Dendritic cell treated with granulocyte-macrophage colony-stimulating factor and Interleukin-4, amounts not matched to agents 40 ng/mL and 50 ng/mL, for 4 days (primary cell): ENCODE measurements around the gene ADGRF3.
"Not testable (repeated sequence)": the region's sequence is repeated elsewhere in the genome, so short reads cannot be mapped to it uniquely, and the experiment has no call there.

ENCODE experiments used
- H3K27ac Mint-ChIP-seq: one replicate; pipeline ENCODE4 v1.8.0; 2022; ENCODE audit warnings: mild to moderate bottlenecking, mixed read lengths
- H3K27me3 Mint-ChIP-seq: one replicate; pipeline ENCODE4 v1.8.0; 2022; ENCODE audit warnings: mild to moderate bottlenecking, mixed read lengths
- H3K36me3 Mint-ChIP-seq: one replicate; pipeline ENCODE4 v1.8.0; 2022; ENCODE audit warnings: low read depth, mixed read lengths
- H3K4me1 Mint-ChIP-seq: one replicate; pipeline ENCODE4 v1.8.0; 2022; ENCODE audit warnings: low read depth, mixed read lengths
- H3K4me3 Mint-ChIP-seq: one replicate; pipeline ENCODE4 v1.8.0; 2022; ENCODE audit warnings: mild to moderate bottlenecking, moderate library complexity, mixed read lengths
- H3K9me3 Mint-ChIP-seq: one replicate; pipeline ENCODE4 v1.8.0; 2022; ENCODE audit warnings: mixed read lengths
- intact Hi-C: fragments of 100-400 bp; cut with micrococcal nuclease; formaldehyde crosslinking; loops from one replicate; pipeline ENCODE4 v1.15.0; 2022

Gene ADGRF3

DNA sequence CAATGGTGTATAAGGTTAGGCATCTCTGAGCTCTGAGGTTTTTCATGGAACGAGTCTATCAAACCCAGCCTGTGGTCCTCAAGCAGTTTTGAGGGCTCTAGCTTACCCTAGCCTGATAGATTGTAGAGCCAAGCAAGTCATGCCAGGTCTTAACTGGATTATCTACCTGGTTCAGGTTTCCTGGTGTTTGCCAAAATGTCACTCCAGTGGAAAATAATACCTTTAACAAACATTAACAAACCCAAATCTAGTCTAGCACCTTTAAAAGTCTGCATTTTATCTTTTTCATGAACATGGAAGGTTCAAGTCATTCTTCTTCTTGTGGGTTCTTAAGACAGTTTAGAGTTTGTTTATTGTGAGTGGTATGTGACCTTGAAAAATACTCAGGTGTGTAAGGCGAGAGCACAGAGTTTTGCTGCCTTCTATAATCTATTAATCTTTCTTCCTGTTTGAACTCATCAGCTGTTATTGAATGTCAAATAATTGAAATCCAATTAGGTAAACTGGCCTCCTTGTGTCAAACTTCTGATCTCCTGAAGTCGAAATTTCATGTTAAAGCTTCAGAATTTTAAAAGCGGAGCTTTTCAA is 13.4 kb upstream of the ADGRF3 start:
- Mint-ChIP-seq H3K4me3 (no peak overlapping the region), H3K4me1 (peaks cover 7% of the 10 kb centered on the region), H3K9me3 (no peaks in the 10 kb centered on the region), H3K27ac (no peak overlapping the region), H3K27me3 (no peaks in the 10 kb centered on the region), H3K36me3 (peaks cover 28% of the 10 kb centered on the region)
- intact Hi-C loops = no loop called here

DNA sequence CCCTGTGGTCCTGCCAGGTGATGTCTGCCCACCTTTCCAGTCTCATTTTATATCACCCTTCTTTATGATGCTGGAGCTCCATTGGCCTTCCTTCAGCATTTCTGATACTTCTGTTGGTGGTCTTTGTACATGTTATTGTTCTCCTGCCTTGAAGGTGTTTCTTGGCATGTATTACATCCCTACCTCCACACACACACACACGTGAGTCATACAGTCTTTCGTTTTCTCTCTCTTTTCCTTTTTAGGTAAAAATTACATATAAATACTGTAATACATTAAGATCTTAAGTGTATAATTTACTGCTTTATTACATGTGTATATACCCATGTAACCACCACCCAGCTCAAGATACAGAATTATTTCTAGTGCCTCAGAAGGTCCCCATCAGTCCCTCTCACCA is 10.2 kb upstream of the ADGRF3 start:
- H3K9me3 Mint-ChIP-seq = no peaks in the 10 kb centered on the region
- no peak overlapping the region for H3K4me3 Mint-ChIP-seq
- H3K27ac Mint-ChIP-seq = no peak overlapping the region
- peaks cover 20% of the 10 kb centered on the region for H3K4me1 Mint-ChIP-seq
- no peaks in the 10 kb centered on the region for H3K27me3 Mint-ChIP-seq
- peaks cover 33% of the 10 kb centered on the region for H3K36me3 Mint-ChIP-seq
- intact Hi-C loops = no loop called here

DNA sequence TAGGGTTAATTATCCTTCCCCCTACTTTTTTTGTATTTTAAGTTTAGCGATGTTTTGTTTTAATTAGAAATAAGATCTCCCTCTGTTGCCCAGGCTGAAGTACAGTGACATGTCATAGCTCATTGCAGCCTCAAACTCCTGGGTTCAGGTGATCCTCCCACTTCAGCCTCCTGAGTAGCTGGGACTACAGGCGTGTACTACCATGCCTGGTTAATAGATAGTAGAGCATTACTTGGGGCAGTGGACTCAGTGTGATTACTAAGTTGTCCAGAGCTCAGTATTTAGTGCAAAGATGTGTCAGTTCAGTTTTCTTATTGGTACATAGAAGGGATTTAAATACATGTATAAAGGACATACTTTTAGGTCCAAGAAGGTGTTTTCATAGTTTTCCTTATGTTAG is 9.5 kb upstream of the ADGRF3 start:
- Mint-ChIP-seq H3K4me1 (peaks cover 20% of the 10 kb centered on the region), H3K4me3 (no peak overlapping the region), H3K27ac (no peak overlapping the region), H3K36me3 (peaks cover 29% of the 10 kb centered on the region), H3K9me3 (no peaks in the 10 kb centered on the region), H3K27me3 (no peaks in the 10 kb centered on the region)
- intact Hi-C loops = no loop called here

DNA sequence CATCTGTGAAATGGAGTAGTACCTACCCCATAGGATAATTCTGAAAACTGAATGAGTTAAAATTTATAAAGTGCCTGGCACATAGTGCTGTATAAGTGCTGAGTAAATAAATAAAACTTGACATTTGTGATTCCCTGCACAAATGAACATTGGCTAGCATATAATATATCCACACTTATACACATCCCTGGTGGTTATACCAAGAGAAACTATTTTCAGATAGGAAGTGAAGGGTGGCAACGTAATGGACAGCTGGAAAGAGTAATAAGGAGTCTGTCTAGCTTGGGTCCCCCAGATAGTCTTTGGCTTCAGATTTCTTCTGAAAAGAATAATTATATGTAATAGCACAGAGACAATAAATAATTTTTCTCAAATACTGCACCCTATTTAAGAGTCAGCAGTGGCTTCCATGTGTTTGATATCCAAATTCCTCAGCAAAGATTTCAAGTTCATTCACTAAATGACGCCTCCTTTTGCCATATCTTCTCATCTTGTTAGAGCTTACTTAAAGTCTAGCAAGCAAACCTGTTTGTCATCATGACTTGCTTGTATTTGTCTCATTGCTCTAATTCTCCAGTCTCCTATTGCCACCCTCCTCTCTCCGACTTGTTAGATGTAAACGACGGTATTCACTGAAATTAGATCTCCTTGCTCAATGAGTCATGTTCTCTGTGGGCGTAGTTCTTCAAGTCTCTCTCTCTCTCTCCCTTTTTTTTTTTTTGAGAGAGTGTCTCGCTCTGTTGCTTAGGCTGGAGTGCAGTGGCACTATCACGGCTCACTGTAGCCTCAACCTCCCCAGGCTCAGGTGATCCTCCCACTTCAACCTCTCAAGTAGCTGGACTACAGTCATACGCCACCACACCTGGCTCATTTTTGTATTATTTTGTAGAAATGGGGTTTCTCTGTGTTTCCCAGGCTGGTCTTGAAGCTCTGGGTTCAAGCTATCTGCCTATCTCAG is 8.7 kb upstream of the ADGRF3 start:
- no peaks in the 10 kb centered on the region for H3K9me3 Mint-ChIP-seq
- intact Hi-C loops = no loop called here
- peaks cover 20% of the 10 kb centered on the region for H3K4me1 Mint-ChIP-seq
- H3K36me3 Mint-ChIP-seq = peaks cover 29% of the 10 kb centered on the region
- H3K27me3 Mint-ChIP-seq = no peaks in the 10 kb centered on the region
- no peak overlapping the region for H3K27ac Mint-ChIP-seq
- no peak overlapping the region for H3K4me3 Mint-ChIP-seq

DNA sequence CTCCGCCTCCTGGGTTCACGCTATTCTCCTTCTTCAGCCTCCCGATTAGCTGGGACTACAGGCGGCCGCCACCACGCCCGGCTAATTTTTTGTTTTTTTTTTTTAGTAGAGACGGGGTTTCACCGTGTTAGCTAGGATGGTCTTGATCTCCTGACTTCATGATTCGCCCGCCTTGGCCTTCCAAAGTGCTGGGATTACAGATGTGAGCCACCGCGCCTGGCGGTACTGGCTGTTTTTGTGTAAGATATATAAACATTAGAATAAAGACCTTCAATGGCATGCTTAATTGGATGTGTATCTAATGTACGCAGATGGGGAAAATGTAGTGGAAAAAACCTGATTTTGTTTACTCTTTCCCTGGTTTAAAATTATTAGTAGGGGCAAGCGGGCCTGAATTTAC is 7.9 kb upstream of the ADGRF3 start:
- H3K27ac Mint-ChIP-seq, H3K9me3 Mint-ChIP-seq, H3K27me3 Mint-ChIP-seq, H3K4me3 Mint-ChIP-seq, intact Hi-C loops: not testable (repeated sequence)
- Mint-ChIP-seq H3K36me3 (peaks cover 29% of the 10 kb centered on the region), H3K4me1 (peaks cover 20% of the 10 kb centered on the region)

DNA sequence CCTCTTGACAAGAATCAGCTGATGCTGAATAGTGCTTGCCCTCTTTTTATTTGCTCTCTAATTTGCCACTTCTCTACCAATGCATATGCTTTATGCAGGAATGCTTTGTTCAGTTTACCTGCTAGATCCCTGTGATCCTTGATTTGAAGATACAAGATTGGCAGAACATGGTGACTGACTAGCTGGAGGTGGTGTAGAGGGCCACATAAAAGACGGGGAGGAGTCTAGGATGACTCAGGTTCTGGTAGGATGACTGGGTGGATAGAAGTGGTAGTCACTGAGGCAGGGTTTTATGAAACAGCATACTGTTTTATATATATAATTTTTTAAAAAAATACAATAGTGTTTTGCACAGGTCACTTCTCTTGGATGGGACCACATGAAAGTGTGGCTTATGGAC is 6.3 kb upstream of the ADGRF3 start:
- Mint-ChIP-seq H3K27ac (no peak overlapping the region), H3K4me3 (no peak overlapping the region), H3K4me1 (peaks cover 27% of the 10 kb centered on the region), H3K36me3 (peaks cover 21% of the 10 kb centered on the region), H3K27me3 (no peaks in the 10 kb centered on the region), H3K9me3 (no peaks in the 10 kb centered on the region)
- intact Hi-C loops = no loop called here

DNA sequence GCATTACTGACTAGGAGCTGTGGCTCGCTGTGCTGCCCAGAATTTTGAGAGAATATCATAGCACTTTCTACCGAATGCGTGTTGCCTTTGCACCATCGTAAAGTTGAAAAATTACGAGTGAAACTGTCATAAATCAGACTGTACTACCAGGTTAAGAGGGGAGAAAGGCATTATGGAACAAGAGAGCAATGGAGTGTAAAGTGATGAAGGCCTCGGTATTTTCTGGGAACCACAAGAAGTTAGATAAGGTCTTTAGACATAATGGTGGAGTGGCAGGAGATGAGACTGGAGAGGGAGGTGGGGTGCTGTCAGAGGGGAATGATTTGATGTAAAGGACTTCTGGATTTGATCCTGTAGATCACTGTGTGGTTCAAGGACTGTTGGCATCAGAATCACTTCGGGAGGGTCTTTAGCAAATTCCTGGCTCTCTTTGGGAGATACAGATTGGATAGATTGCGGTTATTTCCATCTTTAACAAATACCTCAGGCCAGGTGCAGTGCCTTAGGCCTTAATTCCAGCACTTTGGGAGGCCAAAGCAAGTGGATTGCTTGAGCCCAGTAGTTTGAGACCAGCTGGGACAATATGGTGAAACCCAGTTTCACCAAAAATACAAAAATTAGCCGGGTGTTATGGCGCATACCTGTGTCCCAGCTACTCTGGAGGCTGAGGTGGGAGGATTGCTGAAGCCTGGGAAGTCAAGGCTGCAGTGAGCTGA is 4.9 kb upstream of the ADGRF3 start:
- Mint-ChIP-seq H3K36me3 (peaks cover 12% of the 10 kb centered on the region), H3K27ac (no peak overlapping the region), H3K4me3 (no peak overlapping the region), H3K9me3 (no peaks in the 10 kb centered on the region), H3K27me3 (no peaks in the 10 kb centered on the region), H3K4me1 (peaks cover 39% of the 10 kb centered on the region)
- intact Hi-C loops = no loop called here

DNA sequence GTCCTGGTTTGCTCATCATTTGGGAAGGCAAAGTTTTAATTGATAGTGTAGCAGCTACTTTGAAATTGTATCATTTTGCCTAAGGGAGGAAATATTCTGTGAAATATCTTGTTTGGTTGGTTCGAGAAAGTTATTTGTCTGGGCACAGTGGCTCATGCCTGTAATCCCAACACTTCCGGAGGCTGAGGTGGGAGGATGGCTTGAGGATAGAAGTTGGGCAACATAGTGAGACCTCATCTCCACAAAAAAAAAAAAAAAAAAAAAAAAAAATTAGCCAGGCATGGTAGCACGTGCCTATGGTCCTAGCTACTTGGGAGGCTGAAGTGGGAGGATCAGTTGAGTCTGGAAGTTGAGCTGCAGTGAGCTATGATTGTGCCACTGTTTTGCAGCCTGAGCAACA is 3.1 kb upstream of the ADGRF3 start:
- H3K27me3 Mint-ChIP-seq = no peaks in the 10 kb centered on the region
- H3K4me3 Mint-ChIP-seq = no peak overlapping the region
- no peaks in the 10 kb centered on the region for H3K9me3 Mint-ChIP-seq
- peaks cover 33% of the 10 kb centered on the region for H3K4me1 Mint-ChIP-seq
- intact Hi-C loops = loop anchor here (5.0 to 10.0 kb wide), 2 partner anchors 107 to 475 kb away; partner anchors contain the start of genes ASXL2, HADHA and HADHB
- peaks cover 21% of the 10 kb centered on the region for H3K36me3 Mint-ChIP-seq
- no peak overlapping the region for H3K27ac Mint-ChIP-seq

DNA sequence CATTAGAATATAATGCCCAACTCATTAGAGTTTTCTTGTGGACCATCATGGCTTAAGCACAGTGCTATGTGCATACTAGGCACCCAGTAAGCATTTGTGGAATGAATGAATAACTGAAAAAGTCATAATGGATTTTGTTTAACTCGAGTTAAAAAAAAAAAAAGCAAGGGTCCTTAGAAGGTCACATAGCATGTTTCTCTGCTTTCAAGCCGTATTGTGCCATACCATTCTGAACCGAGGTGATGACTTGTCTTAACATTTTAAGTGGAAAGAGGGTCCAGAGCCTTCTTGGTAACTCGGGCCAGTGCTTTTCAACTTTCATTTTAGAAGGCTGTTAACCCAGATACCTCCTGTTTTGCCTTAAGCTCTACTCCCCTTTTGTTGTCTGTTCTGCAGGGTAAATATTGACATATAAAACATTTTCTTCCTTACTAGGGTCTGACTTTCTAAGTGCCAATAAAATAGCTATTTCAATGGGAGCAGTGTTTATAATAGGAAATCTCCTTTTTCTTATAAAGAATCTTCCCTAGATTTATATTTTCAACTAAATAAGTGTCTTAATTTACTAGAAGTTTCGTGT is 787 bp upstream of the ADGRF3 start:
- Mint-ChIP-seq H3K9me3 (no peaks in the 10 kb centered on the region), H3K27me3 (no peaks in the 10 kb centered on the region), H3K27ac (peak overlapping the region; percentile 93), H3K4me1 (peaks cover 31% of the 10 kb centered on the region), H3K4me3 (peak overlapping the region; percentile 89), H3K36me3 (peaks cover 14% of the 10 kb centered on the region)
- intact Hi-C loops = loop anchor here (5.0 to 10.0 kb wide), 2 partner anchors 105 to 473 kb away; partner anchors contain the start of genes ASXL2, HADHA and HADHB

DNA sequence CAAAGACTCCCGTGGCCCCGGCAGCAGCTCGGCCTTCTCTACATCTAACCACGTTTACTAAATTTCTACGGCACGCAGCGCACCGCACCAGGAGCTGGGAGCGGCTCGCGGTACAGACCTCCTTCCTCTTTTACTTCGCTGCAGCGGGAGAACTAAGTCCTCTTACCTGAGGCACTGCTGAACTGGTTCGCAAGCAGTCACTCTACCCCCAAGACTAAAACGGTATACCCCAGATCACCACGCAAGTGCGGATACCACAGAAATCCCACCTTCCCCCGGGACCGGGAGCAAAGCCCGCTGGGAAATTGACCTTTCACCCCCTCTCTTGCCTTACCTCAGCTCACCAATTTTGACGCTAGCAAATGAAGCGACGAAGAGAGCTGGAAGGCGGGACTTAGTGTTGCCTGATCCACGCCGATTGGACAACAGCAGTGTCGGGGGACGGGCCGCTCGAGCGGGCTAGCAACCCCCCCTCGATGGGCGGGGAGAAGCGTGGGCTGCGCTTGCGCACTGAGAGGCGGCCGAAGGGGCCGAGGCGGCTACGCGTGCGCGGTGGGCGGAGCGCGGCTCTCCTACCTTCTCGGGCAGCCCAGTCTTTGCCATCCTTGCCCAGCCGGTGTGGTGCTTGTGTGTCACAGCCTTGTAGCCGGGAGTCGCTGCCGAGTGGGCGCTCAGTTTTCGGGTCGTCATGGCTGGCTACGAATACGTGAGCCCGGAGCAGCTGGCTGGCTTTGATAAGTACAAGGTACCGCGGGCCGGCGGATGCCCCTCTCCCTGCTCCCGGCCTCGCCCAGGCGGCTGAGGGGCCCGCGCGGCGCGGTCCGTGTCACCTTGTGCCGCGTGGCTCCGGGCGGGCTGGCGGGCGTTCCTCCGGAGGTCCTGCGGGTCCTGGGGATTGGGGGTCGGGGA is 790 bp downstream of the ADGRF3 start, which contains the start of gene SELENOI:
TSS of gene SELENOI (plus strand) at position 599 of the 909 bp plus-strand sequence. CDS start at position 689, 90 bp downstream.
- H3K36me3 Mint-ChIP-seq = peaks cover 14% of the 10 kb centered on the region
- peaks cover 25% of the 10 kb centered on the region for H3K4me1 Mint-ChIP-seq
- peak within 1 kb of the TSS; percentile 93 for H3K27ac Mint-ChIP-seq
- intact Hi-C loops = loop anchor here (5.0 to 10.0 kb wide), 2 partner anchors 103 to 471 kb away; partner anchors contain the start of genes ASXL2, HADHA and HADHB
- peak within 1 kb of the TSS; percentile 89 for H3K4me3 Mint-ChIP-seq
- no peaks in the 10 kb centered on the region for H3K9me3 Mint-ChIP-seq
- no peaks in the 10 kb centered on the region for H3K27me3 Mint-ChIP-seq

DNA sequence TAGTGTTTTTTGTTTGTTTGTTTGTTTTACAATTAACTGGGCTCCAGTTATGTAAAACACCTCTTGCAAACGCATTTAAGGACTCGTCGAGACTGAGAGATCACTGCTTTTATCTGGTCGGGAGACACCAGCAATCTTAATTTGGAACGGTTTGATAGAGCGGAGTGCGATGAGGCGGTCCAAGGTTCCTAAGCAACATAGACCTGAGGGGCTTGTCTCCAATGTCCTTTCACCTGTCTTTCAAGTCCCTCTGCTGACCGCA is 1.4 kb downstream of the ADGRF3 start:
- Mint-ChIP-seq H3K4me3 (peak overlapping the region; percentile 89), H3K4me1 (peaks cover 25% of the 10 kb centered on the region), H3K9me3 (no peaks in the 10 kb centered on the region), H3K27ac (peak overlapping the region; percentile 93), H3K36me3 (peaks cover 14% of the 10 kb centered on the region), H3K27me3 (no peaks in the 10 kb centered on the region)
- intact Hi-C loops = loop anchor here (5.0 to 10.0 kb wide), 2 partner anchors 103 to 470 kb away; partner anchors contain the start of genes ASXL2, HADHA and HADHB

DNA sequence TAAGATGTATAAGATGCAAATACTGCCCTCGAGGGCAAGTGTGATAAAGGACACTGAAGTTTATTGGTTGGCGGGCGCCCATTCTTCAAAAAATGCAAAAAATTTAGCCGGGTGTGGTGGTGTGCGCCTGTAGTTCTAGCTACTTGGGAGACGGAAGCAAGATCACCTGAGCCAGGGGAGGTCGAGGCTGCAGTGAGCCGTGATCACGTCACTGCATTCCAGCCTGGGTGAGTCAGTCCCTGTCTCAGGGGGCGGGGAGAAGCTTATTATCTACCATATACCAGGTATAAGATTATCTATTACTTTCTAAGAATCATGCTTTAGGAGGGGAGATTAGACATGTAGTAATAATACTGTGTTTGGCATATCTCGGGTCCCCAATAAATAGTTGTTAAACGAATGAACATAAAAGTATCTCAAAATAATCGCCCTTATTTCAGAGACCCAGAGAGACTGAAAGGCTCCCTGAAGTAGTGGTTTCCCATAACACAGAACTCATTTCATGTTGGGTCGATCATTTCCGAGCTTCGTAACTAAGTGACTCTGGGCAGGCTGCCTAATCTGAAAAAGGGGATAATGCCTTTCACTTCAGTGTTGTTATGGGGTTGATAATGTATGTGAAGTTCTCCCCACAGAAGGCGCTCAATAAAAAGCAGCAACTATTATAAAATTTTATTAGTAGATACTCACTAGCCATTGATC is 1.9 kb downstream of the ADGRF3 start:
- H3K36me3 Mint-ChIP-seq = peaks cover 14% of the 10 kb centered on the region
- peak overlapping the region; percentile 93 for H3K27ac Mint-ChIP-seq
- peaks cover 25% of the 10 kb centered on the region for H3K4me1 Mint-ChIP-seq
- H3K4me3 Mint-ChIP-seq = peak overlapping the region; percentile 89
- H3K9me3 Mint-ChIP-seq = no peaks in the 10 kb centered on the region
- no peaks in the 10 kb centered on the region for H3K27me3 Mint-ChIP-seq
- intact Hi-C loops = loop anchor here (5.0 to 10.0 kb wide), 2 partner anchors 102 to 470 kb away; partner anchors contain the start of genes ASXL2, HADHA and HADHB
